HepG2 (cell line): ENCODE measurements around the gene MED28. TPM values are rescaled to one million over a fixed set of nuclear protein-coding genes. Genes with fewer than 3 reads are reported as not detected.

Experiments
- HDAC1 ChIP-seq: sonication (generic); formaldehyde crosslinking; IDR thresholded peaks from 2 replicates; pipeline ENCODE4 v1.5.1; 2020; ENCODE audit warnings: mild to moderate bottlenecking, missing genetic modification reagents
- HDAC6 ChIP-seq: fragments of 200-600 bp; sonication (generic); IDR thresholded peaks from 2 replicates; pipeline ENCODE4 v1.7.0; 2017; ENCODE audit warnings: mild to moderate bottlenecking, antibody characterized with exemption, low read length, low read depth
- KLF13 ChIP-seq: sonication (generic); formaldehyde crosslinking; IDR thresholded peaks from 2 replicates; pipeline ENCODE4 v1.4.0; 2020; ENCODE audit warnings: mild to moderate bottlenecking, missing genetic modification reagents
- NCOR1 ChIP-seq: fragments of 200-600 bp; sonication (generic); IDR thresholded peaks from 2 replicates; pipeline ENCODE4 v1.7.0; 2017; ENCODE audit warnings: antibody characterized with exemption, low read length, borderline replicate concordance
- RBFOX2 ChIP-seq: fragments of 200-400 bp; formaldehyde crosslinking; IDR thresholded peaks from 2 replicates; pipeline ENCODE4 v1.6.1; 2017; ENCODE audit warnings: low read depth, mild to moderate bottlenecking, low read length
- ZBTB38 ChIP-seq: sonication (generic); formaldehyde crosslinking; IDR thresholded peaks from 2 replicates; pipeline ENCODE4 v1.5.1; 2020; ENCODE audit warnings: mild to moderate bottlenecking, missing genetic modification reagents
- ZNF253 ChIP-seq: sonication (generic); formaldehyde crosslinking; IDR thresholded peaks from 2 replicates; pipeline ENCODE4 v1.8.0; 2022; ENCODE audit warnings: mild to moderate bottlenecking, missing genetic modification reagents, borderline replicate concordance
- polyA plus RNA-seq, 8 experiments: library from polyadenylated mRNA; depleted of rRNA in 3 of 8; stranded (reverse) in 7 of 8; unstranded in 1 of 8; fragments of >200 nt; fragmentation: Illumina TruSeq in 4 of 8; extraction: Trizol in 4 of 8; gene quantifications; 2 replicates each; pipeline versions ENCODE4 v1.2.1 to v1.2.3, GENCODE V29; 2011 to 2016; ENCODE audit warnings: low read depth in 4 of 8, missing spikeins in 1 of 8, mixed read lengths in 1 of 8; ENCODE audit not compliant: insufficient read depth in 1 of 8
- total RNA-seq, 5 experiments: library from RNA; depleted of rRNA; stranded (reverse); fragments of >200 nt; fragmentation: Illumina TruSeq; extraction: Trizol; gene quantifications; 2 replicates each; pipeline ENCODE4 v1.2.3, GENCODE V29; 2016; ENCODE audit warnings: low read depth in 1 of 5
- TF ChIP-seq, protein P1 (sequence below): sonication (generic); formaldehyde crosslinking; IDR thresholded peaks from 2 replicates; pipeline ENCODE4 v1.4.0; 2020; ENCODE audit warnings: mild to moderate bottlenecking, missing genetic modification reagents

Gene MED28
- total and polyA plus RNA-seq, 2 of the 13 experiments (the other 11 are each of a cell fraction or from before 2014, with no cell fraction given) = 41.3 to 65.7 TPM

DNA sequence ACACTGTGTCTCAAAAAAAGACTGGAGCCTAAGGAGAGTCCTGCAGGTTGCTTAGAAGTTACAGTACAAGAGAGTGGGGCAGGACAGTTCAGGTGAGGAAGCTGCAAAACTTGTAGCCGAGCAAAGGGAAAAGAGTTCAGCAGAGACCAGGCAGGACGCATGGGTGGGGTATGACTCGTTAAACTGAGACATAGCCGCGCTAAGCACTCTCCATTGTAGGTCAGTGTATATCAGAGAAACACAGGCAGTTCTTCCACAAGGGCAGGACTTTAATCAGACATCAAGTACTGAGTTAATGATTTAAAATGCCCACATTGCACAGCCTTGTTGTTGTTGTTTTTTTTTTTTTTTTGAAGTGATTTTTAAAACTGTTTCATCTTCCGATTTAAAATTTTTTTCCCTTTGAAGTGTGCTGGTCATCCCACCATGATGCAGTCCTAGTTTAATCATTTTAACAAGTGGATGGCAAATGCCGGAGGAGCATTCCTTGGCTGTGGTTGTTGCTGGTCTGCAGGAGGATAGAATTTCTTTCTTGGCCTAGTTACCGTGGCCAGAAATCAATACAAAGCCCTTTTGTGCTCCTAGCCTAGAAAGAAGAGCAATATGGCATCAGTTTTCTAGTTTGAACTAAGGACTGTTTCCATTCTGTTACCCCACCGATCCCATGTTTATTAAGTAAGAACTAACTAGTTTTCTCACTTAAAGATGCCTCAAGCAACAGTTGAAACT is 27.2 kb upstream of the MED28 start (continued):
- TF ChIP-seq, protein P1, sequence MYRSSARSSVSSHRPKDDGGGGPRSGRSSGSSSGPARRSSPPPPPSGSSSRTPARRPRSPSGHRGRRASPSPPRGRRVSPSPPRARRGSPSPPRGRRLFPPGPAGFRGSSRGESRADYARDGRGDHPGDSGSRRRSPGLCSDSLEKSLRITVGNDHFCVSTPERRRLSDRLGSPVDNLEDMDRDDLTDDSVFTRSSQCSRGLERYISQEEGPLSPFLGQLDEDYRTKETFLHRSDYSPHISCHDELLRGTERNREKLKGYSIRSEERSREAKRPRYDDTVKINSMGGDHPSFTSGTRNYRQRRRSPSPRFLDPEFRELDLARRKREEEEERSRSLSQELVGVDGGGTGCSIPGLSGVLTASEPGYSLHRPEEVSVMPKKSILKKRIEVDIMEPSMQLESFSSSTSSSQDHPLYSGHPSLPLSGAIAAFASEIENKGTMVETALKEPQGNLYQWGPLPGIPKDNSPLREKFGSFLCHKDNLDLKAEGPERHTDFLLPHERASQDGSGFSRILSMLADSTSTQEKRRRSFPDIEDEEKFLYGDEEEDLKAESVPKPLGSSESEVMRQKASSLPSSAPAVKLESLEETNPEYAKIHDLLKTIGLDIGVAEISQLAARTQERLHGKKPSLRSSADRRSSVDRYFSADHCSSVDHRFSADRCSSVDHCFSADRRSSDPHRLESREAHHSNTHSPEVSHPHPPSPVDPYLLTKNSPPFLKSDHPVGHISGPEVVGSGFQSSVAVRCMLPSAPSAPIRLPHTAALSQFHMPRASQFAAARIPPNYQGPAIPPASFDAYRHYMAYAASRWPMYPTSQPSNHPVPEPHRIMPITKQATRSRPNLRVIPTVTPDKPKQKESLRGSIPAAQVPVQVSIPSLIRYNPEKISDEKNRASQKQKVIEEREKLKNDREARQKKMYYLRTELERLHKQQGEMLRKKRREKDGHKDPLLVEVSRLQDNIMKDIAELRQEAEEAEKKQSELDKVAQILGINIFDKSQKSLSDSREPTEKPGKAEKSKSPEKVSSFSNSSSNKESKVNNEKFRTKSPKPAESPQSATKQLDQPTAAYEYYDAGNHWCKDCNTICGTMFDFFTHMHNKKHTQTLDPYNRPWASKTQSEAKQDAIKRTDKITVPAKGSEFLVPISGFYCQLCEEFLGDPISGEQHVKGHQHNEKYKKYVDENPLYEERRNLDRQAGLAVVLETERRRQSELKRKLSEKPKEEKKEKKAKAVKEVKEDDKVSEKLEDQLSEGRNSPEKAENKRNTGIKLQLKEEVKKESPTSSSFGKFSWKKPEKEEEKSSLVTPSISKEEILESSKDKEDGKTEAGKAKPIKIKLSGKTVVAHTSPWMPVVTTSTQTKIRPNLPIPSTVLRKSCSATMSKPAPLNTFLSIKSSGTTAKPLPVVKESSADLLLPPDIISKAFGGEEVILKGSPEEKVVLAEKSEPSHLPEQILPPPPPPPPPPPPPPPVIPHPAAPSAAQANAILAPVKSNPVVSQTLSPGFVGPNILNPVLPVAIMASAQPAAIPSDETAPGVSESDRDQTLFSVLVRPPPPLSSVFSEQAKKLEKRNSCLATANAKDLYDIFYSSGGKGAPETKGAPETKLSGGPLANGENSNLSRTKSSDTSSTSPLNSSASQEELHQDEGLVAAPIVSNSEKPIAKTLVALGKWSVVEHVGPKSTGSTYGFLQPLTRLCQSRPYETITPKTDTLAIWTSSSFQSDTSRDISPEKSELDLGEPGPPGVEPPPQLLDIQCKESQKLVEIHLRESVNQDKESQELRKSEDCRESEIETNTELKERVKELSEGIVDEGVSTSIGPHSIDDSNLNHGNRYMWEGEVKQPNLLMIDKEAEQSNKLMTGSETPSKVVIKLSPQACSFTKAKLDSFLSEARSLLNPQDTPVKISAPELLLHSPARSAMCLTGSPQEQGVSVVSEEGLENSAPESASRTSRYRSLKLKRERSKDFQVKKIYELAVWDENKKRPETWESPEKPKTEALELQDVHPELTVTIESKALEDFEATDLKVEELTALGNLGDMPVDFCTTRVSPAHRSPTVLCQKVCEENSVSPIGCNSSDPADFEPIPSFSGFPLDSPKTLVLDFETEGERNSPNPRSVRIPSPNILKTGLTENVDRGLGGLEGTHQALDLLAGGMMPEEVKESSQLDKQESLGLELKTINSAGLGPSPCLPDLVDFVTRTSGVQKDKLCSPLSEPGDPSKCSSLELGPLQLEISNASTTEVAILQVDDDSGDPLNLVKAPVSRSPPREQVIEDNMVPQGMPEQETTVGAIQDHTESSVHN = 0 out of 2 replicates have a peak, but pooled peaks have one; percentile 1
- TF ChIP-seq HDAC1 (CRISPR knock-in tag) (0 out of 2 replicates have a peak, but pooled peaks have one; percentile 35), ZNF253 (CRISPR knock-in tag) (no peak), NCOR1 (peak; percentile 59; the same call in 1 of the 2 replicates), RBFOX2 (0 out of 2 replicates have a peak, but pooled peaks have one; percentile 24), HDAC6 (no peak), KLF13 (no peak), ZBTB38 (CRISPR knock-in tag) (peak; percentile 56; the same call in 1 of the 2 replicates)
